Ramos (cell line): ENCODE results near the gene PON2.
"Not testable (repeated sequence)": the region's sequence is repeated elsewhere in the genome, so short reads cannot be mapped to it uniquely, and the experiment has no call there.

Source experiments
- in situ Hi-C: fragments of 300-500 bp; cut with MboI; formaldehyde crosslinking; loops from one replicate; pipeline ENCODE4 v1.14.3; 2022; ENCODE audit warnings: low sequenced_read_pairs; ENCODE audit not compliant: unreplicated experiment

PON2 gene

DNA sequence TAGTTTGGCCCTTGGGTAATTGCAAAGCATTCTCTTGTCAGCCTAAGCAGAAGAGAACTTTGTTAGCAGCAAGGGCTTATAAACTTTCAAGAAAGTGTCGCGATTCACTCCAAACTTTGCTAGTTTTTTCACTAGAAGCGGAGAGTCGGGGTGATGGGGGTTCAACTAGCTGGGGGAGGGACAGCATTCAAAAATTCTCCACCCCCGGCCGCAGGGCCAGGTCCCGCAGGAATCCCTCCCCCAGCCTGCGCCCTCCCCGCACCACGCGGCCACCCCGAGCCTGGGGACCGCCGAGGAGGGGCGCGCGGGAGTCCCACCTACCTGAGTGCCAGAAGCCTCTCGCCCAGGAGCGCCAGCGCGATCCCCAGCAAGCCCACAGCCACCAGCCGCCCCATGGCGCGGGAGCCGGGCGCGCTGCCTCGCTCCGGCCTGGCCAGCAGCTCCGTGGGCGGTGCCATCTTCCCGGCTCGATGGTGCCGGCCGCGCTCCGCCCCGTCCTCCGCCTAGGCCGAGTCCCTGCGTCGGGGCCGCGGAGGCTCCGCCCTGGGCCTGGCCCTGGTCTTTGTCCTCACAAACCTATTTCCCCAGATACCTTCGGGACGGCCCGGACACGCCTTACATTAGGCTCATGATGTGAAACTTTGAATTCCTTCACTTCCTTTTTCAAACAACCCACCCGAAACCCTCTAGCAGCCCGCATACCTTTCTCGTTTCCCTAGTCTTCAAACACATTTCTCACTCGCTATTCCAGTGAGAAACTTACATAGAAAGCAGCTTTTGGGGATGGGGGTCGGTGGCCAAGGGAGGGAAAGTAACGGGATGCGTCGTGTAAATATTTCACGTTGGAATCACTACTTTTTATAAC, at the start of gene PON2:
Gene PON2, minus strand, starts transcription at position 472 of the 865 bp plus-strand sequence. Its CDS starts 77 bp downstream, at position 395.
- in situ Hi-C loops = no loop called here

DNA sequence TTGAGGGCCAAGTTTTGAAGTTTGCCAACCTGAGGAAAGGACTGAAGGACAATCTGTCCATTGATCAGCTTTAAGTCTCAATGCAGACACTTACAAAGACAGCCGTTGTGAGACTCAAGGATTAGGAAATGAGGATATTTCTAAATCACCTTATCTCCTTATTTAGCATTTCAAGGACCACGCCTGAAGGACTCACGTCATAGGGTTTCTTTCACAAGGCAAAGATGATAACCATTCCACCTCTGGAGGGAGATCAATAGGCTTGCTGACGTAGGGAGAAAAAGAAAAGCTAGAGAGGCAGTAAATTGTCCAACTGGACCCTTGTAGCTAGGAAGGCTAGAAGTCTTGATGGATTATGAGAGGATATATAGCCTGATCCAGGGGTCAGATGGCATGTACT, 47.6 kb upstream of the PON2 start:
- in situ Hi-C loops = no loop called here

DNA sequence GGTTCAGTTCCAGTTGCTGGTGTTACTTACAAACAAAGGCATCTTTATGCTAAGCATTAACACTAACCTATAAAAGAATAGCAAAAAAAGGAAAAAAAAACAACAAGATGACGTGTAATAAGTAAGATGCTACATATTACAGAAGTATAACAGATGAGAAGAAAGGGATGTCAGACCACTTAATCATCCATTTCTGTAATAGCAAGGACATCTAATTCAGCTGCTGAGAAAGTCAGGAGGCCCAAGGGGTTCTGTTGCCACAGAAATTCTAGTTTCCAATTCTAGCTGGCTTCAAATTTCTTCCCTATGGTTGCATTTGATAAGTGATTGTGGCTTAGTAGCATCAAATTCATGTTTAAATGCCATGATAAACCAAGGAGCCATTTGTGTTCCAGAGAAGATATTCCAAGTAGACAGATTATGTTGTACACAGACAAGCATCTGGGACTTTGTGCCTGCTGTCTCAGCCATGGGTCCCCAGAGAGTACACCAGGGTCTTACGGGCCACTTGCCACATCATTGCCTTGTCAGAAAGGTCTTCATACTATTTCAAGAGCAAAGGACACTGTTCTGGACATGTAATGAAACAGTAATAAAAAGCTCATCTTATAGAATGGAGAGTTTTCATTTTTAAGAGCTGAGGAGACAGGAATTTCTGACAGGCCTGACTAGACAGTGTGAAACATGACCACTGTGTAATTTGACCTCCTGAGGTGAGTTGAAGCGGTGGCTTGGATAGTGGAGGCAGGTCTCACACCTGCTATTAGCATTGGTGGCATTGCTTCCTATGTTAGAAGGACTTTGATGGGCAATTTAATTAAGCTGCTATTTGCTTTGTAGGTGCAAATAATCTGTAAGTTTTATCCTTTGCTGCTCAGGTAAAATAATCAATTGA, 46.7 kb upstream of the PON2 start:
- in situ Hi-C loops = no loop called here

DNA sequence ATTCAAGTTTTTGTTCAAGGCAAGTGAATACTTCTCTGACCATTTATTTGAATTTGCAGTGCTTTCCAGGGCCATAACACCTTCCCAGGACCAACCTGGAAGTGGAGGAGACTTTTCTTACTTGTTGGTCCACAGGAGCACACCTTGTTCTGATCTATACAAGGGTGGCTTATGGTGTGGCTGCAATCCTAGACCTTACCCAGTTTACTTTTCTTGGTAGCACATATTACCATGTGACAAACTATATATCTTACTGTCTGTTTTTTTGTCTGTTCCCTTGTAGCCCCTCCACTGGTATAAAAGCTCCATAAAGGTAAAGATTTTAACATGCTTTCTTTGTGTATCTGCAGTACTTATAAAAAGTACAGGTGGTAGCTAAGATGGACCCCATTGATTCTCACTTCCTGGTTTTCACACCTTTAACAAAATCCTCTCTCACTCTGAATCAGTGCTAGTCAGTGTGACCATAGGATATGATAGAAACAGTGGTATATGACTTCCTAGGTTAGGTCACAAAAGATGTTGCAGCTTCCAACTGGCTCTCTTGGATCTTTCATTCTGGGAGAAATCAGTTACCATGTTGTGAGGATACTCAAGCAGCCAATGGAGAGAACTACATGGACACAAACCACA, 45.3 kb upstream of the PON2 start:
- in situ Hi-C loops = no loop called here

DNA sequence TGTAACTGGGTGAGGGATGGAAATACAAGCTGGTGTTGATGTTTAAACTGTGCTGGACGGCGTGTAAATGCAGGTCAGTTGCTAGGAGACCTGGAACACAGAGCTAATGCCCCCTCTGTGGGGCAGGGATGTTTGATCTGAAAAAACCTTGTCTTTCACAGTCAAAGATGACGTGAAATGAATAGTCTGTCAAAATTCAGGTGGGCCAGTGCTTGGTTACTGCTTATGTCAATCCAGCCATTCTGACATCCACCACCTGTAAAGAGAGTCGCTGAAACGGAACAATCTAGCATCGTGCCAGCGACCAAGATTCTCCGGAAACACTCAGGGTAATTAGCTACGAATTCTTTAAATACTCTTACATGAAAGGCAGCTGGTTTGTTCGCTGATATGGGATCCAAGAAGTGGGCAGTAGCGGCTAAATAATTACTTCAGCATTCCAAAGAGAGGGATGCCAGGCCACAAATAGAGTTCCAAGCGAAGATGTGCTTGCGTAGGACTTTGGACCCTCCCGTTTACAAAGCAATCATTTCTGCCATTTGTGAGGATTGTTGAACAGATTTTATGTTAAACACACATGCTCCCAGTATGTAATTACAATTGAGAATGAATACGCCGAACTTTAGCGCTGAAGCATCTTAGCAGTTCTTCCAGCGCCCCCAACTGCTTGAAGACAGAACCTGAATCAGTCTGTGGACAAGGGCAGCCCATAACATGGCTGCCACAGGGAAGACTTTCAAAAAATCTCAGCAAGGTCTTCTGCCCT, 43.6 kb upstream of the PON2 start:
- in situ Hi-C loops = no loop called here

DNA sequence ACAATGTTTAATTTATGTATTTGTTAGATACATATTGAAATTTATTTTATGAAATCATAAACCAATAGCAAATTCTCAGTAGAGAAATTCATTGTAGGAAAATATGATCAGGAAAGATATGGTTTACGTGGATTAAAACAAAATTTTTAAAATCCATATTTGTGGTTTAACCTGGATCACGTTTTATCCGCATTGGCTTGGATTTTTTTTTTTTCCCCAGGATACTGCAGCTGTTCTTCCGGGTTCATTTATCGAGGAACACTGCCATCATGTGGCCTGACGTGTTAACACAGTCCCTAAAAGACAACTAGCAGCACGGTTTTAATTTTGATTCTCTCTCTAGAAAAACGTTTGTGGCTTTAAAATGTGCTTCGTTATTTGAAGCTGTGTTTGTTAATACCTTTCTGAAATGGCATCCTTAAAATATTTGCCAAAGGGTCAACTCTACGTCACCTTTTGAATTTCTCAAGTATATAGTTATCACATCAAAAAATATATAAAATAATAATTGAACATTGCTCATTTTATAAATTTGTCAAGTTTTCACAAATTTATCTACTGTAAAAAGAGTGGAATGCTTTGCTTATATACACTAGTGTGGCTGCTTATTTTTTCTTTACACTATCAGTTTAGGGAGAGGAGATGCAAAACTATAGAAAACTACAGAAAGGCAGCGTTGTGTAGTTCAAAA, 42.2 kb upstream of the PON2 start:
- in situ Hi-C loops = no loop called here

DNA sequence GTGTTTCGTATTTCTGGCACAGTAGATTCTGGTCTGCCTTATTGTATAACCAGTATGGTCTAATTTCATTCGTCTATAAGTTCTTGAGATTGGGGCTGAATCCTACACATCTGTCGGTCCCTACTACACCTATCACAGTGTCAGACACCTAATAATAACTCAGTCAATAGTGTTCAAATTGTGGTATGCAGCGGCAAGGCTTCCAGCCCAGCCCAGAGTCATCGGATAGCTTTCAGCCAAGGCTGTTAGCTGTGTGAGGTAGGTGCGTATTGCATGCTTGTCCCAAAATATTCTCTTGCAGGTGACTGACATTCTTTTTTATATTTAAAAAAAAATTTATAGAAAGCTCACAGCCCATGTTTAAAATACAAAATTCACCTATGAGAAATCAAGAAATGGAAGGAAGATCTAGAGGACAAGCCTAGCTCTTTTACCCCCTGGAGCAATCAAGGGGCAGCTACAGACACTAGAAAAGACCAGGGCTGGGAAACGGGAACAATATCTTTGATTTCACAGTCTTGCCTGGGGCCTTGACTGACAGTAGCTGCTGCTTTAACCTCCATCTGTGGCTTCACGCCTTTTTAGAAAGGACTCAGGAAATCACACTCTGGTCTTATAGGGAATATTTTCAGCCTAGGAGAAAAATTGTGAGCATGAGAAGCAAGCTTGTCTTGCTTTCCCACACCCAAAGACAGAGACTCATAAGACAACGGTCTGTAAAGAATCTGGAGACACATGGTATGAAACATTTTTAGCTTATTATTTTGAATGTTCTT, 41.4 kb upstream of the PON2 start:
- in situ Hi-C loops = no loop called here

DNA sequence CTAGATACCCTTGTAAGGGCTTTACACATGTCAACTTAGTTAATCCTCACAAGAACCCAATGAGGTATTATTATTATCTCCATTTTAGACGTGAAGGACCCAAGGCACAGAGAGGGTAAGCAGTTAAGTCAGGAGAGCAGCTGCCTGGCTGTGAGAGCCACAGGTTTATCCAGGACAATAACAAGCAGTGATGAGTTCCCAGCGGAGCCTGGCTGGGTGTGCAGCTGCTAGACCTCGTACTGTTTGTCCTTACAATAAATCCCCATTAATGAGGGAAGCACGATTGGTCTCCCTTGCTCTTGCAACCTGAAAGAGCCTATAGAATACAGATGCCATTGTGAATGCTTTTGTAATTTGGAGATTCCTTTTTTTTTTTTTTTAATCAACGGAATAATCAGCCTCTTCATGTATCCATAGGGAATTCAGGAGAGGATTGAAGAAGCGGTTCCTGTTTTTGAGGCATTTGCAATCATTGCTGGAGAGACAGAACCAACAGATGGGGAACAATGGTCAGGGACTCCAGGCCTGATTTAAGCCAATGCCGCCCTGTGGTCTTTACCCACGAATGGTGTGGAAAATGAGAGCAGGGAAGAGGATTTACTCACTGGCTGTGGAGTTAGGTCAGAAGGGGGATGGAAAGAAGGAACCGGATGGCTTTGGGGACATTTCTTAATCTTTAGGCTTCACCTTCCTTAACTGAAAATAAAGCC, 38.6 kb upstream of the PON2 start:
- in situ Hi-C loops = no loop called here

DNA sequence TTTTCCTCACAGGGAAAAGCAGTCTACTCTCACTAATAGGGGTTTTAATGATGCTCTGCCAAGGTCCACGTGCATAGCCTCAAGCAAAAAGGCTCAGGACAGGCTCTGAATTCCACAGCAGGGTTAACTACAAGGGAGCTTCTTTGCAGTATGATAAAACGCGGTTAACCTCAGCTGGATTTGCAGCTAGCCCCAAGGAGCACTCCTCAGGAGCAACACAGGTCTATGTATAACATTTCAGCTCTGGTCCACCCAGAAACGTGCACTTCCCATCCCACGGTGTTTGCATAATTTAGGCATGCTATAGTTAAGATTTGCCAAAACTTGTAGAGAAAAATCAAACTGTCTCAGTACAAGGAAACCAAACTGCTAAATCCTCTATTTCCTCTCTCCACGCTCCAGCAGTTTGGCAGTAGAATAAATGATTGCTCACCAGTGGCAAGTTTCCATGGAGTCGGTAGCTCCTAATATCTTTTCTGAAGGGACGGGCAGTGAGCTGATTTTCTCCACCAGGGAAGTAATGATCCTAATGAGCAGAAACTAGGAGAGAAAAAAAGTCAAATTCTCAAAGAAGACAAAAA, 37.8 kb upstream of the PON2 start:
- in situ Hi-C loops = no loop called here

DNA sequence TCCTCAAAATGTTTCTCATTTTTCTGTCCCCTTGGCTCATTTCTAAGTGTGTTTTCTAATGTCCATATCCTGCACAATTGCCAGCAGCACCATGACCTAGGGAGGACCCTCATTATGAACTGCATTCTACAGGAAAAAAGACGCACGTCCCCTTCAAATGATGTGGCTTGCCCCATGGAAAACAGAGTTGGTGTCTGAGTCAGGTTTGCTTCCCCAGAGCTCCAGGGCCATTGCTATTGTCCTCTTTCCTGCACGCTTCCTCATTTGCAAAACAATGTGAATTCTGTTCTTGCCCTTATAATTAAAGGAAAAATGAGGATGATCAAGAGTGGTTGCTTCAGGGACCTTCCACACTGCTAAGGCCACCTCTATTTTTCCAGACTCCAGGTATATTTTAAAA, 36.2 kb upstream of the PON2 start:
- in situ Hi-C loops = no loop called here

DNA sequence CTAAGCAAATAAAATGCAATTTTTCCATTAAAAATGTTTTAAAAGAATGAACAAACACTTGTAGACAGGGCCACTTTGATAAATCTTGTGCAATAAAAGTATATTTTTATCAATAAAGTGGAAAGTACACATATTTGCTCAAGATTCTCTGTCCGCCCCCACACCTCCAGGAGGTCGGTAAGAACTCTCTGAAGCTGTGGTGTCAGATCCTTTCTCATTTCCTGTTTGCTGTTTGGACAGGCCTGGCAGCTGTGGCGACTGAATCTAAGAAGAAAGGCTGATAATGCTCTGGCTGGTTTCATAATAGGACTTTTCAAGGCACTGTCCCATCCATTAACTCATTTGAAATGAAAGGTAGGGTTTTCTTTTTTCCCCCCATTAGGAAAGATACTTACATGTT, 35.6 kb upstream of the PON2 start:
- in situ Hi-C loops = no loop called here

DNA sequence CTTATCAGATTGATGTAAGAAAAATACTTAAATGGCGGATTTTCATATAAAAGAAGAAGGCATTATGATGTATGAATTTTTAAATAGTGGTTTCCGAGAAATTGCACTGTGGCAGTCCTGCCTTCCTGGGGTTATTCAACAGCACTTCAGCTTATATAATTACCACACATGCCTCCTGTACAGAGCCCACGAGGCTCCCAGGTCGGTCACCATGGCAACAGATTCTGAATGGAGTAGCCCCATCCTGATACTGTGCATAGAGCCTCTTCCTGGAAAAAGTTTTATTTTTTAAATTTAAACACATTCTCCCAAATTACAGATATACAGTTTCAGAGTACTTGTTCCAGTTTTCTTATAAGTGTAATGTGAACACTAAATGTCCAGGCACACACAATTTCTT, 35.0 kb upstream of the PON2 start:
- in situ Hi-C loops = no loop called here

DNA sequence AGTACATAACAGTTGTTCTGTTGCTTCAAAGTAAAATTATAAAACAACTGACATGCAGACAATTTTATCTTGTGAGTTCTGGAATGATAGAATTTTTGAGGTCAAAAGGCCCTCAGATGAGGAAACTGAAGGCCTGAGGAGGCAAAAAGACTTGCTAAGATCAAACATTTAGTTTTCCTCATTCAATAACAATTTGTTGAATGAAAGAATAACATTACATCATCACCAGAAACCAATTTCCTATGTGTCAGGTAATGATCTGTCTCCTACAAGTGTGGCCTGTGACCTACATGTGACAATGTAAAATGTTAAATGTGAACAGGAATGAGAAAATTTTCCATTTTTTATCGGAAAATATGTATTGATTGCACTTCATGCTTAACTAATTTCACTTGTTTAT, 34.4 kb upstream of the PON2 start:
- in situ Hi-C loops = no loop called here

DNA sequence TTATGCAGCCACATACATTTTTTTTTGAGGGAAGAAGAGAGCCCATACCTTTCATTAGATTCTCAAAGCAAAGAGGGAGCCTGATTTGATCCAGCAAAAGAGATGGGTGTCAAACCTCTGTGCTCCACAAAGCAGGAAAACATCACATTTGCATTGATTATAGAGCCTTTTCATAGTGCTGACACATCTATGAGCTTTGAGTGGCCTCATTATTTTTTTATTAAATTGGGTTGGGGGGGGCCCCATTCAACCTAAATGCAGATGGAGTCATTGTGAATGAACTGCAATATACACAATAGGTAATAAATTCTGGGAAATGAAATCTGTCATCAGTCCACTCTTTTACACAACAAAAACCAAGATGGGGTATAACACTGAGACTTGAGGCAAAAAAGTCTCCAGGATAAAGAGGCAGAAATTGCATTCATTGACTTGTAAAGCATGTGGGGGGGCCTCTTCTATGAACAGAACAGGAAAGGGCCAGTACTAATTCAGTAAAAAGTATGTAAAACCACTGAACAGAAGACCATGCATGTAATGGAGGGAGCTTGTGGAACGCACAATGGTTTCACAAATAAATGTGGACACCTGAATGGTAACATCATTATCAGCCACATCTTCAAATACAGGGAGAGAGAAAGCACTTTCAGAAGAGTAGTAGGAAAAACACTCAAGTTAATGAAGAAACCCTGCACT, 33.2 kb upstream of the PON2 start:
- in situ Hi-C loops = no loop called here

DNA sequence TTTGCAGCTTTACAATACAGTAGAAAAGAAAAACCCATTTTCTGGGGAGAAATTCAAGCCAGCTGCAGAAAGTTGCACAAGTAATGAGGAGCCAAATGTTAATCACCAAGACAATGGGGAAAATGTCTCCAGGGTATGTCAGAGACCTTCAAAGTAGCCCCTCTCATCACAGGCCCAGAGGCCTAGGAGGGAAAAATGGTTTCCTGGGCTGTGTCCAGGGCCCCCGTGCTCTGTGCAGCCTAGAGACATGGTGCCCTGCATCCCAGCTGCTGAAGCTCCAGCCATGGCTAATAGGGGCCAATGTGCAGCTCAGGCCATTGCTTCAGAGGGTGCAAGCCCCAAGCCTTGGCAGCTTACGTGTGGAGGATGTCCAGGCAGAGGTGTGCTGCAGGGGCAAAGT, 25.8 kb upstream of the PON2 start:
- in situ Hi-C loops = not testable (repeated sequence)

DNA sequence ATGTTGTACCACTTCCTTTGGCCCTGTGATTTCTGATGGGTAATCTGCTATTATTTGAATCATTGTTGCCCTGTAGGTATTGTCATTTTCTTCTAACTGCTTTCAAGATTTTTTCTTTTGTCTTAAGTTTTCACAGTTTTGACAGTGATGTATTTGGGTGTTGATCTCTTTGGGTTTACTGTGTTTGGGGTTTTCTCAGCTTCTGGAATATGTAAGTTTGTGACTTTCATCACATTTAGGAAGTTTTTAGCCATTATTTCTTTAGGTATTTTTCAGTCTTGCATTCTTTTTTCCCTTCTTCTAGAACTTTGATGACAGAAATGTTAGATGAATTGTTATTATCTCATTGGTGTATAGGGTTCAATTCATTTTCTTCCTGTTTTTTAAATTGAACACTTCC, 23.1 kb upstream of the PON2 start:
- in situ Hi-C loops = no loop called here

DNA sequence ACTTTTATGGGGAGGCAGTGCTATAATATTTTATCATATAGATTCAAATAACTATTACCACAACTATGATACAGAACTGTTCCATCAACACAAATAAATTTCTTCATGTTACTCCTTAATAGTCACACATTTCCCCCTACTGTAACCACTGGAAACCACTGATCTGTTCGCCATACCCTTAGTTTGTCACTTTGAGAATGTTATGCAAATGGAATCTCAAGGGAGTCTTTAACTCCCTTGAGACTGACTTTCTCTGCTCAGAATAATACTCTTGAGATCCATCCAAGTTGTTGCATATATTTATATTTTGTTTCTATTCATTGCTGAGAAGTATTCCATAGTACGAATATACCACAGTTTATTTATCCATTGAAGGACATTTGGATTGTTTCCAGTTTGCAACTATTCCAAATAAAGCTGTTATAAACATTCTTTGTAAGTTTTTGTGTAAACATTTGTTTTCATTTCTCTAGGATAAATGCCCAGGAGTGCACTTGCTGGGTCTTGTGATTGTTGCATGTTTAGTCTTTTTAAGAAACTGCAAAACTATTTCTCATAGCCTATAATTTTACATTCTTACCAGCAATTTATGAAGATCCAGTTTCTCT, 19.7 kb upstream of the PON2 start:
- in situ Hi-C loops = no loop called here
